Measurements from ENCODE around the gene SIL1. TPM values are rescaled to one million over a fixed set of nuclear protein-coding genes. Genes with fewer than 3 reads are reported as not detected.

SIL1 gene
- total RNA-seq, 1 donor from 2014 or later = 76.7 TPM

GRCh38 chr5:138920181-138920580, 278.0 kb downstream of the SIL1 start:
- no peak for DNase-seq (ENCODE audit: low spot score)

- no peak for DNase-seq (ENCODE audit: low spot score)
Measured at GRCh38 chr5:138918686-138919085, 279.5 kb downstream of the SIL1 start.

GRCh38 chr5:138914338-138914737, 283.8 kb downstream of the SIL1 start:
- DNase-seq (ENCODE audit: low spot score) = no peak

- no peak for DNase-seq (ENCODE audit: low spot score)
Measured at GRCh38 chr5:138913773-138914172, 284.4 kb downstream of the SIL1 start.

GRCh38 chr5:138912093-138912492, 286.1 kb downstream of the SIL1 start:
- DNase-seq (ENCODE audit: low spot score) = no peak

- DNase-seq (ENCODE audit: low spot score) = no peak
Measured at GRCh38 chr5:138911441-138911840, 286.7 kb downstream of the SIL1 start.

- DNase-seq (ENCODE audit: low spot score) = no peak
Measured at GRCh38 chr5:138910546-138911185, 287.5 kb downstream of the SIL1 start.

GRCh38 chr5:138909734-138910133, 288.4 kb downstream of the SIL1 start:
- DNase-seq (ENCODE audit: low spot score) = no peak

GRCh38 chr5:138905541-138905940, 292.6 kb downstream of the SIL1 start:
- DNase-seq (ENCODE audit: low spot score) = no peak

GRCh38 chr5:138903130-138903775, 294.9 kb downstream of the SIL1 start:
- DNase-seq (ENCODE audit: low spot score) = no peak

GRCh38 chr5:138901716-138902115, 296.5 kb downstream of the SIL1 start:
- DNase-seq (ENCODE audit: low spot score) = no peak

- no peak for DNase-seq (ENCODE audit: low spot score)
Measured at GRCh38 chr5:138900281-138900965, 297.7 kb downstream of the SIL1 start.

GRCh38 chr5:138898742-138899141, 299.4 kb downstream of the SIL1 start:
- DNase-seq (ENCODE audit: low spot score) = no peak

GRCh38 chr5:138898299-138898698, 299.9 kb downstream of the SIL1 start:
- no peak for DNase-seq (ENCODE audit: low spot score)

Other genes starting within 250 kb of the SIL1 start
- gene MATR3, start 95.4 kb upstream of the SIL1 start, total RNA-seq = 161 TPM
- 73.3 TPM for gene PAIP2, start 143.5 kb upstream of the SIL1 start, total RNA-seq
- 17.0 TPM for gene SLC23A1, start 184.9 kb upstream of the SIL1 start, total RNA-seq
- 1.1 TPM for gene MZB1, start 191.5 kb upstream of the SIL1 start, total RNA-seq
- gene PROB1, start 196.7 kb upstream of the SIL1 start, total RNA-seq = 3.0 TPM
- 7.3 TPM for gene SPATA24, start 205.7 kb upstream of the SIL1 start, total RNA-seq
- 14.6 TPM for gene DNAJC18, start 241.2 kb upstream of the SIL1 start, total RNA-seq

All from mucosa of gallbladder (tissue), 1 donor.